ENCODE measurements around the gene MAMLD1.

DNA sequence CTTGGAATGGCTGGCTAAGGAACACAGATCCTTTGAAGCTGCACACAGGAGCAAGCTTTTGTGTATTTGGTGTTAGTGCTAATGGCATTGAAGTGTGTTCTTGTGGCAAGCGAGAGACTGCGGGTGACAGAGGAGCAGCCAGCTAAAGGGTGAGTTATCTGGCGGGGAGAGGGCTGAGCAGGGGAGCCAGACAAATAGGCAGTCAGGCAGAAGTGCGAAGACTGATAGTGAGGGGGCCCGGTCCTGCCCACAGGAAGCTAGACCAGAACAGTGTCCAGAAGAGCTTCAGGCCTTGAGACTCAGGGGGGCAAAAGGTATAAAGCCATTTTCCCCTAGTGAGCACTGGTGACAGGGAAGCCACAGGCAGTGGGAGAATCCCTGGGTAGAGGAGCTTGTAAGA is 49.6 kb upstream of the MAMLD1 start:
- TF ChIP-seq CSDC2 (CRISPR knock-in tag; IDR thresholded peaks at IDR 0.05) = no peak
- TF ChIP-seq, protein P1, sequence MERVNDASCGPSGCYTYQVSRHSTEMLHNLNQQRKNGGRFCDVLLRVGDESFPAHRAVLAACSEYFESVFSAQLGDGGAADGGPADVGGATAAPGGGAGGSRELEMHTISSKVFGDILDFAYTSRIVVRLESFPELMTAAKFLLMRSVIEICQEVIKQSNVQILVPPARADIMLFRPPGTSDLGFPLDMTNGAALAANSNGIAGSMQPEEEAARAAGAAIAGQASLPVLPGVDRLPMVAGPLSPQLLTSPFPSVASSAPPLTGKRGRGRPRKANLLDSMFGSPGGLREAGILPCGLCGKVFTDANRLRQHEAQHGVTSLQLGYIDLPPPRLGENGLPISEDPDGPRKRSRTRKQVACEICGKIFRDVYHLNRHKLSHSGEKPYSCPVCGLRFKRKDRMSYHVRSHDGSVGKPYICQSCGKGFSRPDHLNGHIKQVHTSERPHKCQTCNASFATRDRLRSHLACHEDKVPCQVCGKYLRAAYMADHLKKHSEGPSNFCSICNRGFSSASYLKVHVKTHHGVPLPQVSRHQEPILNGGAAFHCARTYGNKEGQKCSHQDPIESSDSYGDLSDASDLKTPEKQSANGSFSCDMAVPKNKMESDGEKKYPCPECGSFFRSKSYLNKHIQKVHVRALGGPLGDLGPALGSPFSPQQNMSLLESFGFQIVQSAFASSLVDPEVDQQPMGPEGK (CRISPR knock-in tag; IDR thresholded peaks at IDR 0.05; ENCODE audit: borderline replicate concordance) = no peak
- TF ChIP-seq, protein P2, sequence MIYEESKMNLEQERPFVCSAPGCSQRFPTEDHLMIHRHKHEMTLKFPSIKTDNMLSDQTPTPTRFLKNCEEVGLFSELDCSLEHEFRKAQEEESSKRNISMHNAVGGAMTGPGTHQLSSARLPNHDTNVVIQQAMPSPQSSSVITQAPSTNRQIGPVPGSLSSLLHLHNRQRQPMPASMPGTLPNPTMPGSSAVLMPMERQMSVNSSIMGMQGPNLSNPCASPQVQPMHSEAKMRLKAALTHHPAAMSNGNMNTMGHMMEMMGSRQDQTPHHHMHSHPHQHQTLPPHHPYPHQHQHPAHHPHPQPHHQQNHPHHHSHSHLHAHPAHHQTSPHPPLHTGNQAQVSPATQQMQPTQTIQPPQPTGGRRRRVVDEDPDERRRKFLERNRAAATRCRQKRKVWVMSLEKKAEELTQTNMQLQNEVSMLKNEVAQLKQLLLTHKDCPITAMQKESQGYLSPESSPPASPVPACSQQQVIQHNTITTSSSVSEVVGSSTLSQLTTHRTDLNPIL (CRISPR knock-in tag; IDR thresholded peaks at IDR 0.05; ENCODE audit: low read depth) = no peak
- no peak for TF ChIP-seq ZNF8 (CRISPR knock-in tag; IDR thresholded peaks at IDR 0.05)
- no peak for TF ChIP-seq ZFP3 (CRISPR knock-in tag; IDR thresholded peaks at IDR 0.05)
- no peak for TF ChIP-seq ARNTL (CRISPR knock-in tag; IDR thresholded peaks at IDR 0.05; ENCODE audit: borderline replicate concordance, low read depth)
- TF ChIP-seq TCF4 (CRISPR knock-in tag; IDR thresholded peaks at IDR 0.05; ENCODE audit: borderline replicate concordance) = no peak
- TF ChIP-seq, protein P3, sequence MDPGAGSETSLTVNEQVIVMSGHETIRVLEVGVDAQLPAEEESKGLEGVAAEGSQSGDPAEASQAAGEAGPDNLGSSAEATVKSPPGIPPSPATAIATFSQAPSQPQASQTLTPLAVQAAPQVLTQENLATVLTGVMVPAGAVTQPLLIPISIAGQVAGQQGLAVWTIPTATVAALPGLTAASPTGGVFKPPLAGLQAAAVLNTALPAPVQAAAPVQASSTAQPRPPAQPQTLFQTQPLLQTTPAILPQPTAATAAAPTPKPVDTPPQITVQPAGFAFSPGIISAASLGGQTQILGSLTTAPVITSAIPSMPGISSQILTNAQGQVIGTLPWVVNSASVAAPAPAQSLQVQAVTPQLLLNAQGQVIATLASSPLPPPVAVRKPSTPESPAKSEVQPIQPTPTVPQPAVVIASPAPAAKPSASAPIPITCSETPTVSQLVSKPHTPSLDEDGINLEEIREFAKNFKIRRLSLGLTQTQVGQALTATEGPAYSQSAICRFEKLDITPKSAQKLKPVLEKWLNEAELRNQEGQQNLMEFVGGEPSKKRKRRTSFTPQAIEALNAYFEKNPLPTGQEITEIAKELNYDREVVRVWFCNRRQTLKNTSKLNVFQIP (CRISPR knock-in tag; IDR thresholded peaks at IDR 0.05; ENCODE audit: borderline replicate concordance, low read depth) = no peak
- TF ChIP-seq TOX (CRISPR knock-in tag; IDR thresholded peaks at IDR 0.05; ENCODE audit: borderline replicate concordance) = no peak
- TF ChIP-seq BACH2 (CRISPR knock-in tag; IDR thresholded peaks at IDR 0.05; ENCODE audit: borderline replicate concordance) = no peak
- no peak for TF ChIP-seq ZNF70 (CRISPR knock-in tag; IDR thresholded peaks at IDR 0.05)
- TF ChIP-seq OSR1 (CRISPR knock-in tag; IDR thresholded peaks at IDR 0.05) = no peak
- TF ChIP-seq, protein P4, sequence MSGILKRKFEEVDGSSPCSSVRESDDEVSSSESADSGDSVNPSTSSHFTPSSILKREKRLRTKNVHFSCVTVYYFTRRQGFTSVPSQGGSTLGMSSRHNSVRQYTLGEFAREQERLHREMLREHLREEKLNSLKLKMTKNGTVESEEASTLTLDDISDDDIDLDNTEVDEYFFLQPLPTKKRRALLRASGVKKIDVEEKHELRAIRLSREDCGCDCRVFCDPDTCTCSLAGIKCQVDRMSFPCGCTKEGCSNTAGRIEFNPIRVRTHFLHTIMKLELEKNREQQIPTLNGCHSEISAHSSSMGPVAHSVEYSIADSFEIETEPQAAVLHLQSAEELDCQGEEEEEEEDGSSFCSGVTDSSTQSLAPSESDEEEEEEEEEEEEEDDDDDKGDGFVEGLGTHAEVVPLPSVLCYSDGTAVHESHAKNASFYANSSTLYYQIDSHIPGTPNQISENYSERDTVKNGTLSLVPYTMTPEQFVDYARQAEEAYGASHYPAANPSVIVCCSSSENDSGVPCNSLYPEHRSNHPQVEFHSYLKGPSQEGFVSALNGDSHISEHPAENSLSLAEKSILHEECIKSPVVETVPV (CRISPR knock-in tag; IDR thresholded peaks at IDR 0.05) = no peak
- TF ChIP-seq ZC3H10 (CRISPR knock-in tag; IDR thresholded peaks at IDR 0.05) = no peak
